Aorta (tissue), 5 donors: ENCODE results near the gene C10orf67. TPM values are rescaled to one million over a fixed set of nuclear protein-coding genes. Genes with fewer than 3 reads are reported as not detected.
"Not testable (repeated sequence)": the region's sequence is repeated elsewhere in the genome, so short reads cannot be mapped to it uniquely, and the experiment has no call there.

ENCODE experiments used
- ATAC-seq: fragments of 200-7000 bp; cut with Tn5 transposase; one replicate; pipeline ENCODE4 v1.9.1; 2022; ENCODE audit warnings: moderate library complexity; ENCODE audit not compliant: low FRiP score
- DNase-seq, 2 donors: peaks; one replicate each; pipeline ENCODE4 v3.0.0-alpha.2; 2020
- H3K27ac ChIP-seq, 2 donors: one replicate each; pipeline ENCODE4 v1.5.1; 2013; ENCODE audit warnings: low read length in 2 of 2, mild to moderate bottlenecking in 2 of 2, moderate library complexity in 2 of 2, control low read depth in 1 of 2, inconsistent platforms in 1 of 2, low read depth in 1 of 2
- H3K27me3 ChIP-seq, 2 donors: one replicate each; pipeline ENCODE4 v1.6.1; 2013; ENCODE audit warnings: control low read depth in 1 of 2, low read length in 1 of 2, mild to moderate bottlenecking in 1 of 2, moderate library complexity in 1 of 2; ENCODE audit not compliant: insufficient read depth in 2 of 2, control insufficient read depth in 1 of 2
- H3K36me3 ChIP-seq, 2 donors: one replicate each; pipeline ENCODE4 v1.6.1; 2013; ENCODE audit warnings: control low read depth in 1 of 2, low read length in 1 of 2, mild to moderate bottlenecking in 1 of 2; ENCODE audit not compliant: insufficient read depth in 2 of 2, control insufficient read depth in 1 of 2
- H3K4me1 ChIP-seq, 2 donors: one replicate each; pipeline ENCODE4 v1.6.1; 2013; ENCODE audit warnings: low read length in 2 of 2, control low read depth in 1 of 2, mild to moderate bottlenecking in 1 of 2, moderate library complexity in 1 of 2; ENCODE audit not compliant: insufficient read depth in 2 of 2, control insufficient read depth in 1 of 2
- H3K4me3 ChIP-seq, 2 donors: one replicate each; pipeline ENCODE4 v1.5.1; 2013; ENCODE audit warnings: low read length in 2 of 2, control low read depth in 1 of 2, mild to moderate bottlenecking in 1 of 2
- H3K9me3 ChIP-seq: one replicate; pipeline ENCODE4 v1.6.1; 2013; ENCODE audit warnings: mild to moderate bottlenecking, low read length; ENCODE audit not compliant: control insufficient read depth
- WGBS, 2 donors: extraction: QIAGEN DNeasy Blood & Tissue Kit; methylation state at CpG; one replicate each; pipeline ENCODE4 v1.1.7; 2013; 5-methylcytosine and 5-hydroxymethylcytosine counted together
- intact Hi-C, 2 donors: fragments of 100-400 bp; cut with DNase I; formaldehyde crosslinking; loops; one replicate each; pipeline versions ENCODE4 v1.14.2 to v1.15.0; 2022
- polyA plus RNA-seq, 2 donors: library from polyadenylated mRNA; stranded (reverse); fragments of 200-250 nt; gene quantifications; one replicate each; pipeline ENCODE4 v1.2.3, GENCODE V29; 2013
- total RNA-seq, 2 donors: library from RNA; stranded (reverse); fragmentation: NEBNext Ultra II Directional; extraction: Animal tissue kit (Norgen Biotek cat#: 25700); gene quantifications; one replicate each; pipeline ENCODE4 v1.2.1, GENCODE V29; 2021
- donor health status: healthy with polysubstance abuse.
- donor health status: Bipolar disorder and iron deficiency.
- donor health status: DM: no; HTN: no; CAD: no.
- donor health status: DM: no; HTN: no; CAD: no.
- donor health status: DM: yes; HTN: yes; CAD: no.

The C10orf67 gene
- total and polyA plus RNA-seq, 4 donors: not detected

GRCh38 chr10:23252859-23253258, 91.7 kb downstream of the C10orf67 start:
- intact Hi-C loops, H3K27me3 ChIP-seq, H3K4me1 ChIP-seq, H3K36me3 ChIP-seq, H3K9me3 ChIP-seq, ATAC-seq, H3K4me3 ChIP-seq, H3K27ac ChIP-seq, DNase-seq: not testable (repeated sequence)
- 86 to 90% methylated on average over 4 of the region's 4 CpGs for WGBS, 2 donors

GRCh38 chr10:23241779-23242178, 102.8 kb downstream of the C10orf67 start:
- 58 to 70% methylated on average over 1 of the region's 1 CpG for WGBS, 2 donors

GRCh38 chr10:23238015-23238414, 106.6 kb downstream of the C10orf67 start:
- no peaks in the 10 kb centered on the region for H3K9me3 ChIP-seq
- no peak for ATAC-seq

More at GRCh38 chr10:23241779-23242178, 102.8 kb downstream of the C10orf67 start:
- not testable (repeated sequence) for H3K27me3 ChIP-seq, ATAC-seq, H3K4me3 ChIP-seq, H3K36me3 ChIP-seq, H3K9me3 ChIP-seq, H3K4me1 ChIP-seq, DNase-seq, H3K27ac ChIP-seq
- intact Hi-C loops: loop anchor here in 1 of 2 donors (10.0 kb wide), 1 partner anchor 1147 kb away; no protein-coding TSS in a partner anchor

GRCh38 chr10:23230582-23230981, 114.0 kb downstream of the C10orf67 start:
- no peaks in the 10 kb centered on the region for H3K4me1 ChIP-seq
- H3K36me3 ChIP-seq: no peaks in the 10 kb centered on the region
- H3K27me3 ChIP-seq: no peaks in the 10 kb centered on the region
- DNase-seq (no peak), ATAC-seq (no peak)
- intact Hi-C loops: no loop called here
- 76 to 81% methylated on average over 1 of the region's 1 CpG for WGBS, 2 donors
- H3K27ac ChIP-seq: no peak overlapping the region
- no peak overlapping the region for H3K4me3 ChIP-seq
- no peaks in the 10 kb centered on the region for H3K9me3 ChIP-seq

More at GRCh38 chr10:23238015-23238414, 106.6 kb downstream of the C10orf67 start:
- H3K27ac ChIP-seq: no peak overlapping the region
- intact Hi-C loops: no loop called here
- WGBS, 2 donors: 61 to 65% methylated on average over 3 of the region's 3 CpGs
- H3K4me1 ChIP-seq: no peaks in the 10 kb centered on the region
- DNase-seq: no peak
- no peak overlapping the region for H3K4me3 ChIP-seq
- no peaks in the 10 kb centered on the region for H3K27me3 ChIP-seq
- H3K36me3 ChIP-seq: no peaks in the 10 kb centered on the region

- H3K4me3 ChIP-seq: no peak overlapping the region
- WGBS, 2 donors: 93% methylated on average over 1 of the region's 1 CpG
- no peaks in the 10 kb centered on the region for H3K27me3 ChIP-seq
- no peak for DNase-seq
- no peaks in the 10 kb centered on the region for H3K4me1 ChIP-seq
- no peaks in the 10 kb centered on the region for H3K36me3 ChIP-seq
- intact Hi-C loops: no loop called here
- no peak for ATAC-seq
- no peaks in the 10 kb centered on the region for H3K9me3 ChIP-seq
- H3K27ac ChIP-seq: no peak overlapping the region
Measured at GRCh38 chr10:23217471-23217870, 127.1 kb downstream of the C10orf67 start.

- no peak overlapping the region for H3K4me3 ChIP-seq
- DNase-seq (no peak), ATAC-seq (no peak)
- 30 to 37% methylated on average over 3 of the region's 3 CpGs for WGBS, 2 donors
- H3K27ac ChIP-seq: no peak overlapping the region
- intact Hi-C loops: no loop called here
- no peaks in the 10 kb centered on the region for H3K27me3 ChIP-seq
- H3K9me3 ChIP-seq: peaks cover 5% of the 10 kb centered on the region
- no peaks in the 10 kb centered on the region for H3K4me1 ChIP-seq
- H3K36me3 ChIP-seq: no peaks in the 10 kb centered on the region
Measured at GRCh38 chr10:23205972-23206642, 138.5 kb downstream of the C10orf67 start.

- intact Hi-C loops: no loop called here
- DNase-seq: no peak
- Histone ChIP-seq H3K27ac (no peak overlapping the region), H3K4me1 (no peaks in the 10 kb centered on the region), H3K9me3 (peaks cover 3% of the 10 kb centered on the region), H3K36me3 (no peaks in the 10 kb centered on the region), H3K4me3 (no peak overlapping the region), H3K27me3 (no peaks in the 10 kb centered on the region)
- 3 to 4% methylated on average over 10 of the region's 10 CpGs for WGBS, 2 donors
- no peak for ATAC-seq
Measured at GRCh38 chr10:23204773-23205172, 139.8 kb downstream of the C10orf67 start.

GRCh38 chr10:23203369-23204325, 140.9 kb downstream of the C10orf67 start:
- Histone ChIP-seq H3K36me3 (no peaks in the 10 kb centered on the region), H3K27me3 (no peaks in the 10 kb centered on the region), H3K27ac (no peak overlapping the region), H3K9me3 (peaks cover under 1% of the 10 kb centered on the region), H3K4me1 (no peaks in the 10 kb centered on the region), H3K4me3 (no peak overlapping the region)
- no peak for ATAC-seq
- intact Hi-C loops: no loop called here
- WGBS, 2 donors: 7 to 25% methylated on average over 29 of the region's 29 CpGs
- DNase-seq: no peak
